HPDE6-E6E7 (cell line): Measurements from ENCODE around the gene ATP9B.
"Not testable (repeated sequence)": the region's sequence is repeated elsewhere in the genome, so short reads cannot be mapped to it uniquely, and the experiment has no call there.

ENCODE experiments used
- DNase-seq: peaks from one replicate; pipeline ENCODE4 v3.0.0; 2011; ENCODE audit warnings: missing footprints; ENCODE audit errors: extremely low spot score

ATP9B gene

GRCh38 chr18:79136742-79137141 is 67.5 kb downstream of the ATP9B start:
- no peak for DNase-seq

GRCh38 chr18:79139206-79139605 is 70.0 kb downstream of the ATP9B start:
- DNase-seq, result no peak

DNA sequence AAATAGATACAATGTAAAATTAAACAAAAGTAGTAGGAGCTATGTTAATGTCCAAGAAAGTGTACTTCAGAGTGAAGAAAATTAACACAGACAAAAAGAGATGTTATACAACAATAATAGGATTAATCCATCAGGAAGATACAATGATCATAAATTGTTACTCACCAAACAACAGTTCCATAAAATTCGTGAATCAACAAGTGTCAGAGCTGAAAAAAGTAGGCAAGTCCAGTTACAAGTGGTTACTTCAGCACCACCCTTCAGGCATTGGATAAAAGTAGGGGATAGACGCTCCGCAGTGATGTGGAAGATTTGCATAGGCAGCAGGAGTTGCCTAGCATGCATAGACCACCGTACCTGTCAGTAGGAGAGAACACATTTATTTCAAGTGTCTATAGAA is 77.8 kb downstream of the ATP9B start:
- DNase-seq, result no peak

DNA sequence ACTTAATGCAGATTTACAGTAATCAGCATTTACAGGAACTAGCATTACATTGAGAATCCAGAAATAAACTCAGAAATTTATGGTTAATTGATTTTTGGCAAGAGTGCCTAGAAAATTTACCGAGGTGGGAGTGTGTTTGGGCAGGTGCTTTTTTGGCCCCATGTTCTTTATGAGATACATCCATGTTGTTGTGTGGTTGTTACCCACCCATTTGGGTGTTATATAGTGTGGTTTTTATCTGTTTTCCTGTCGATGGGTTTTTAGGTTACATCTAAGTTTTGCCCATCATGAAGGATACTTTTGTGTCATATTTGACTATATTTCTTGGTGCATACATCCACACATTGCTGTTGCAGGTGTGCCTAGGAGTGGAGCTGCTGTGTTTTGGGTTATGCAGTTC is 82.0 kb downstream of the ATP9B start:
- DNase-seq, result no peak

GRCh38 chr18:79156327-79156726 is 87.1 kb downstream of the ATP9B start:
- DNase-seq, result no peak

DNA sequence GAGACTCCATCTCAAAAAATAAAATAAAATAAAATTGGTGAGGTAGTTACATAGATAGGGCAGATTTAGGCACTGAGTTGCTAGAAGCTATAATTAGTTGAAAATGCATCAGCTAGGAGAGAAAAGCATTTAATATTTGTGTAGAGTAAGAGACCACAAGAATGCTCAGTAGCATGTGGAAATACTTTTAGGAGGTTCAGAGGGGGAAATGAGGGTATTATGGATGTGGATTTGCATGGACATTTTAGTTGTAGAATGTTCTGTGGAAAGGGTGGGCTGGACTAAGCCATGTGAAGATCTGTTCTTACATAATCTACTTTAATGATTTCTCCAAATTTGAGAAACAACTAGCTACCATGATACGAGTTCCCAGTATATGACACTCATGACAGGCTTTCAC is 95.5 kb downstream of the ATP9B start:
- no peak for DNase-seq

DNA sequence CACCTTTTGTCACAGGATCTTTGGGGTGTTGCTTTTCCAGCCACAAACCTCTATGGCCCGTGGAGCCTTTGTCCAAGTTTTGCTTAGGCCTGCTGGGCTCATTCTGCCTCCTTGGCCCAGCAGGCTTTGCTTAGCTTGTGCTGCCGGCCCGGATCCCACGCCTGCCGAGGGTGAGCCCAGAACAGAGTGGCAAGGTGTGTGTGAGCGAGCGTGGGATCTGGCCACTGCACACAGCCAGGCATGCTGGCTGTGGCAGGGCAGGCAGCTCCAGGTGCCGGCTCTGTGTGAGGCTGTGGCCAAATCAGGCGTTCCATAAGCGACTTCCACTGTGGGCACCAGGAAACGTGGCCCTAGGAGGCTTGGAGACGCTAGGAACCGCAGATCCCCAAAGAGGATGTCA is 97.5 kb downstream of the ATP9B start:
- DNase-seq, result no peak

DNA sequence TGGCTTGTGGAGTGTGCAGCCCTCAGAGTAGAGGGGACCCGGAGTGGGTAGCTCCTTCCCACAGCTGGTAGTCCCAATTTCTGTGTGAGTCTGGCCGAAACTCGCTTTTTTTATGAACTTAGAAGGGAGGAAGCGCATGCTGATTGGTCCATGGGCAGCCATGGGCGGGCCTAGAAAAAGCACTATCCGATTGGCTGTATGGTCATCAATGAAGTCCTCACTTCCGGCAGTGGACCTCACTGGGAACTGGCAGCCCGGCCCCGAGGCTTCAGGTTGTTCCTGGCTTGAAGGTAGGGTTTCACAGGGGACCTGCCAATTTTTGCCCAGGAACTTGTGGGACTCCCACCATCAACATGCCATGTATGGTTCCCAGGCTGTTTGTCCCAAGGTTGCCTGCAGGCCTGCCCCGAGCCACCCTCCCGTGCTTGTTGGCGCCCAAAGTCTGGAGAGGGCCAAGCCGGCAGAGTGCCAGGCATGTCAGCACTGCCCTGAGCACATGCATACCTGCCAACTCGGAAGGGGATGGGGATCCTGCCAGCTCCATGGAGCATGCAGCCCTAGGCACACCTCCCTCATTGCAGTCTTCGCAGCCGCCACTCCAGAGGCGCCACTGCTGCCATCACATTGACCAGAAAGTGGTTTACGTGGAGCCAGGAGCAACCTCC is 98.5 kb downstream of the ATP9B start:
- DNase-seq, result no peak

- DNase-seq, result peak; percentile 8
Observed at GRCh38 chr18:79169958-79170555, 100.9 kb downstream of the ATP9B start.

GRCh38 chr18:79172331-79172730 is 103.1 kb downstream of the ATP9B start:
- DNase-seq, result not testable (repeated sequence)

DNA sequence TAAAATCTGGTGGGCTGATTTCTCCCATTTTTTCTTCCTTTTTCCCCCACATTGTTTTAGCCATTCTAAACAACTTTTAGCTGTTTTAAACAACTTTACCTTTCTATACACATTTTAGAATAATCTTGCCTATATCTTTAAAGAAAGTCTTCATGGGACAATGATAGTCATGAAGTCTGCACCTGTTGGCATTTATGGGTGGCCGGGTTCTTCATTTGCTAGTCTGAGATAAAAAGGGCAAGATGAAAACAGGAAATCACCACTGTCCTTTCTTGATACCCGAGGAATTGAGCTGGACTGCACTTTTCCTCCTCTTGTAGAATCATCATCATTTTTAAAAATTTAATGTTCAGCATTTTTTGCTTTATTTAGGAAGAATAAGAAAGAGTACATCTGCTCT is 104.5 kb downstream of the ATP9B start:
- DNase-seq, result no peak

GRCh38 chr18:79178113-79178531 is 108.9 kb downstream of the ATP9B start:
- DNase-seq, result no peak

GRCh38 chr18:79182047-79182713 is 113.0 kb downstream of the ATP9B start:
- no peak for DNase-seq

GRCh38 chr18:79185648-79186047 is 116.5 kb downstream of the ATP9B start:
- DNase-seq, result no peak

- DNase-seq, result no peak
Observed at GRCh38 chr18:79186649-79187048, 117.5 kb downstream of the ATP9B start.

- DNase-seq, result no peak
Observed at GRCh38 chr18:79187532-79188277, 118.5 kb downstream of the ATP9B start.

DNA sequence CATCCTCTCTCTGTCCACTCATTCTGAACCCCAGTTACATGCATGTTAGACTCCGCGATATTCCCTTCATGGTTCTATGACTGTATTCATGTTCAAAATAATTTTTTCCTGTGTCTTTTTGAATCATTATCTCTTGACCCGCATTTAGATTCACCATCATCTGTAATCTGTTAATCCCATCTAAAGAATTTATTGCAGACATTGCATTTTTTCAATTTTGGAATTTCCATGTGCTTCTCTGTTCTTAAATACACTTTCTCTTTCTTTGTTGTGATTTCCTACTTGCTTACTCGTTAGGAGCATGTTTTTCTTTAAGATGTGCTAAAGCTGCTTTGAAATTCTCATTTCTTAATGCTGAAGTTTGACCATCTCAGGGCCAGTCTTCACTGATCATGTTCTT is 122.2 kb downstream of the ATP9B start:
- DNase-seq, result no peak

- no peak for DNase-seq
Observed at GRCh38 chr18:79191956-79192355, 122.8 kb downstream of the ATP9B start.

- DNase-seq, result no peak
Observed at GRCh38 chr18:79193826-79194225, 124.6 kb downstream of the ATP9B start.

DNA sequence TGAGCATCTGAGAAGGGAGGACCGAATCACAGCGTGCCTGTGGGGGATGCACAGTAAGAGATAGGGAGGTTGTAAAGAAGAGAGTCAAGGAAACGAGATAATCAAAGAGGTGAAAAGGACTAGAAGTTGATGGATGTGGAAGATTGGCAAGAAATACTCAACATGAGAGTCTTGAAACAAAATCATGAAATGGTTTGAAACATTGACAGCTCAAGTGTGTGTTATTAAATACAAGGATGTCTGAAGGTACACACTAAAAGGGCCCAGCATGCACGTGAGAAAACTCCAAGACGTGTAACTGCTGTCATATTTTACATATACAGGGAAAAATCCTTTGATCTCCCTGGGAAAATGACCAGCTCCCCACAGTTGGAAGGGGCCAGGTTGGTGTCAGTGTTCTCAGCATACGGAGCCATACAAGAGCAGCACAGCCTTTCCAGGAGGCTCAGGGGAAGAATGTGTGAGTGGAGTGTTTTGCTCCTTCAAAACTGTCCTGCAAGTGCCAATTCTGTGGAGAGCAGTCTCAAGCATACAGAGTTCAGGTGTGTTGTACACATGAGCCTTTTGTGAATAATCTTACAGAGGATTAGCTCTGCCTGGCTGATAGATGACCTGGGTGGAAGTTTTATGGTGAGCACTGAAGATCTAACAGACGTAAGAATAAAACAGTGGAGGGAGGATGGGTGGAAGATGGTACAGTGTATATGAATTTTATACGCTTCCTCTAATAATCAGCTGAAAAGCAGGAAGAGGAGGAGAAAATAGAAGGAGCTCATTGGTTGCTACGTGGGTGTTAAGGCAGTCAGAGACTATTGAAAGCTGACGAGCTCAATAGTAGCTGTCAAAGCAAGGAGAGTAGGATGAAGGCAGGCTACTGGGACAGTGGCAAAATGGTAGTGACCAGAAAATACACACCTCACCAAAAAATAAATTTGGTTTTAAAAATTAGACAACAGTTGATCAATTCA is 126.8 kb downstream of the ATP9B start:
- DNase-seq, result no peak

DNA sequence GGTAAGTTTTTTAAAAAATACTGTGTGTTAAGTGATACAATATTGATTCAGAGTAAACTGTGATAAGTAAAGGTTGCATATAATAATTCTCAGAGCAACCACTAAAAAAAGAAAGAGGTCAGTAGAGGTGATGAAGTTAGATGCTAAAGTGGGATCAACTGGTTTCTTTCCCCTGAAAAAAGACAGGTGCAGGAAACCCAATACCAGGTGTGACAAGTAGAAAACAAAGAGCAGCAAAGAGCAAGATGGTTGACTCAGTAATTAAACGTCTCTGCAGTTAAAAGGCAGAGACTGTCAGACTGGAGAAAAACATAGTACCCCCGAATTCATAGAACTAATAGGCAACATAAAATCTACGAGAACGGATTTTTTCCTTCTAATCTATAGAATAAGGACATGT is 128.3 kb downstream of the ATP9B start:
- no peak for DNase-seq
